A172 (cell line): ENCODE measurements around the gene TAF11L12. TPM values are rescaled to one million over a fixed set of nuclear protein-coding genes. Genes with fewer than 3 reads are reported as not detected.
"Not testable (repeated sequence)": the region's sequence is repeated elsewhere in the genome, so short reads cannot be mapped to it uniquely, and the experiment has no call there.

ENCODE experiments used
- DNase-seq: peaks from one replicate; pipeline ENCODE4 v3.0.0-alpha.2; 2015; ENCODE audit warnings: low spot score
- total RNA-seq: library from RNA; depleted of rRNA; stranded (reverse); fragments of >200 nt; shearing (Covaris generic); gene quantifications from 2 replicates; pipeline ENCODE4 v1.2.3, GENCODE V29; 2014; rRNA removed

The TAF11L12 gene
- total RNA-seq: not detected in 2 replicates

GRCh38 chr5:17610092-17610491 is at the start of gene TAF11L12:
TSS of gene TAF11L12 (plus strand) at chr5:17610392.
- not testable (repeated sequence) for DNase-seq

GRCh38 chr5:17585658-17586057 is 24.5 kb upstream of the TAF11L12 start, which contains the start of gene TAF11L7:
TSS of gene TAF11L7 (minus strand) at chr5:17585758.
- not testable (repeated sequence) for DNase-seq

GRCh38 chr5:17590860-17591259 is 19.3 kb upstream of the TAF11L12 start, which contains the start of gene TAF11L8:
TSS of gene TAF11L8 (minus strand) at chr5:17590960.
- not testable (repeated sequence) for DNase-seq

- DNase-seq: not testable (repeated sequence)
Observed at GRCh38 chr5:17594255-17594654, 15.9 kb upstream of the TAF11L12 start, which contains the start of gene TAF11L9. TSS of gene TAF11L9 (minus strand) at chr5:17594394.

- not testable (repeated sequence) for DNase-seq
Observed at GRCh38 chr5:17597728-17598127, 12.5 kb upstream of the TAF11L12 start, which contains the start of gene TAF11L10. TSS of gene TAF11L10 (minus strand) at chr5:17597828.

GRCh38 chr5:17603880-17604279 is 6.3 kb upstream of the TAF11L12 start, which contains the start of gene TAF11L11:
TSS of gene TAF11L11 (plus strand) at chr5:17604183.
- not testable (repeated sequence) for DNase-seq

GRCh38 chr5:17604951-17605350 is 5.2 kb upstream of the TAF11L12 start:
- no peak for DNase-seq

GRCh38 chr5:17607461-17607860 is 2.7 kb upstream of the TAF11L12 start:
- not testable (repeated sequence) for DNase-seq

- DNase-seq: no peak
Observed at GRCh38 chr5:17614872-17615605, 4.8 kb downstream of the TAF11L12 start.

- DNase-seq: no peak
Observed at GRCh38 chr5:17619354-17619753, 9.2 kb downstream of the TAF11L12 start.

- no peak for DNase-seq
Observed at GRCh38 chr5:17620627-17621026, 10.4 kb downstream of the TAF11L12 start.

GRCh38 chr5:17625686-17626085 is 15.5 kb downstream of the TAF11L12 start:
- DNase-seq: no peak

- not testable (repeated sequence) for DNase-seq
Observed at GRCh38 chr5:17631788-17632187, 21.6 kb downstream of the TAF11L12 start, which contains the start of gene TAF11L13. TSS of gene TAF11L13 (plus strand) at chr5:17632088.

GRCh38 chr5:17634160-17634559 is 24.0 kb downstream of the TAF11L12 start, which contains the start of gene TAF11L14:
TSS of gene TAF11L14 (plus strand) at chr5:17634460.
- DNase-seq: no peak

- not testable (repeated sequence) for DNase-seq
Observed at GRCh38 chr5:17649232-17649631, 39.0 kb downstream of the TAF11L12 start.

- not testable (repeated sequence) for DNase-seq
Observed at GRCh38 chr5:17655201-17655759, 45.1 kb downstream of the TAF11L12 start.

- no peak for DNase-seq
Observed at GRCh38 chr5:17655921-17656320, 45.7 kb downstream of the TAF11L12 start.

Other genes starting within 250 kb of the TAF11L12 start
- gene TAF11L2, start 112.2 kb upstream of the TAF11L12 start, total RNA-seq: not detected in 2 replicates
- gene TAF11L3, start 92.0 kb upstream of the TAF11L12 start, total RNA-seq: not detected in 2 replicates
- gene TAF11L4, start 88.6 kb upstream of the TAF11L12 start, total RNA-seq: not detected in 2 replicates
- not detected in 2 replicates for gene TAF11L5, start 85.2 kb upstream of the TAF11L12 start, total RNA-seq
- gene TAF11L6, start 81.7 kb upstream of the TAF11L12 start, total RNA-seq: not detected in 2 replicates
- not detected in 2 replicates for gene TAF11L7, start 24.6 kb upstream of the TAF11L12 start, total RNA-seq
- gene TAF11L8, start 19.4 kb upstream of the TAF11L12 start, total RNA-seq: not detected in 2 replicates
- gene TAF11L9, start 16.0 kb upstream of the TAF11L12 start, total RNA-seq: not detected in 2 replicates
- gene TAF11L10, start 12.6 kb upstream of the TAF11L12 start, total RNA-seq: not detected in 2 replicates
- not detected in 2 replicates for gene TAF11L11, start 6.2 kb upstream of the TAF11L12 start, total RNA-seq
- not detected in 2 replicates for gene TAF11L13, start 21.7 kb downstream of the TAF11L12 start, total RNA-seq
- not detected in 2 replicates for gene TAF11L14, start 24.1 kb downstream of the TAF11L12 start, total RNA-seq